AG08396 (cell line): Measurements from ENCODE around the gene LBHD1.
"Not testable (repeated sequence)": the region's sequence is repeated elsewhere in the genome, so short reads cannot be mapped to it uniquely, and the experiment has no call there.

Source experiments
- DNase-seq: peaks from one replicate; pipeline ENCODE4 v3.0.0; 2012; ENCODE audit warnings: low spot score, mixed read lengths

Gene LBHD1

GRCh38 chr11:62616957-62617356, 55.1 kb downstream of the LBHD1 start:
- DNase-seq: not testable (repeated sequence)

- no peak for DNase-seq
Observed at GRCh38 chr11:62615521-62615920, 56.5 kb downstream of the LBHD1 start.

GRCh38 chr11:62614275-62614674, 57.8 kb downstream of the LBHD1 start:
- DNase-seq: no peak

GRCh38 chr11:62613291-62613778, 58.7 kb downstream of the LBHD1 start:
- DNase-seq: no peak
